Liver (tissue), 9 donors: ENCODE data around the gene HTR4. TPM values are rescaled to one million over a fixed set of nuclear protein-coding genes. Genes with fewer than 3 reads are reported as not detected.
"Not testable (repeated sequence)": the region's sequence is repeated elsewhere in the genome, so short reads cannot be mapped to it uniquely, and the experiment has no call there.

ENCODE experiments used
- DNase-seq: peaks from one replicate; pipeline ENCODE4 v3.0.0-alpha.2; 2017; ENCODE audit warnings: low spot score
- H3K27ac ChIP-seq, 2 donors: one replicate each; pipeline ENCODE4 v1.7.0; 2013; ENCODE audit warnings: inconsistent platforms in 2 of 2, low read length in 2 of 2, control low read depth in 1 of 2, low read depth in 1 of 2, mild to moderate bottlenecking in 1 of 2
- H3K27me3 ChIP-seq, 4 donors: one replicate each; pipeline versions ENCODE4 v1.6.1 to v1.7.0; 2013; ENCODE audit warnings: low read length in 3 of 4, inconsistent platforms in 1 of 4, mild to moderate bottlenecking in 1 of 4, moderate library complexity in 1 of 4; ENCODE audit not compliant: control insufficient read depth in 4 of 4, insufficient read depth in 4 of 4
- H3K36me3 ChIP-seq, 4 donors: one replicate each; pipeline versions ENCODE4 v1.6.1 to v1.7.0; 2013; ENCODE audit warnings: low read length in 3 of 4, mild to moderate bottlenecking in 3 of 4, low read depth in 1 of 4, moderate library complexity in 1 of 4; ENCODE audit not compliant: control insufficient read depth in 4 of 4, insufficient read depth in 3 of 4
- H3K4me1 ChIP-seq, 4 donors: one replicate each; pipeline versions ENCODE4 v1.6.1 to v1.7.0; 2013; ENCODE audit warnings: low read length in 3 of 4, mild to moderate bottlenecking in 3 of 4, moderate library complexity in 1 of 4; ENCODE audit not compliant: control insufficient read depth in 4 of 4, insufficient read depth in 4 of 4
- H3K4me3 ChIP-seq, 3 donors: one replicate each; pipeline versions ENCODE4 v1.6.1 to v1.7.0; 2013; ENCODE audit warnings: low read length in 3 of 3, control low read depth in 1 of 3, low read depth in 1 of 3, mild to moderate bottlenecking in 1 of 3
- H3K9ac ChIP-seq, 2 donors: one replicate each; pipeline ENCODE4 v1.7.0; 2013; ENCODE audit warnings: low read length in 2 of 2, mild to moderate bottlenecking in 2 of 2, moderate library complexity in 2 of 2, control low read depth in 1 of 2, low read depth in 1 of 2
- H3K9me3 ChIP-seq, 4 donors: one replicate each; pipeline versions ENCODE4 v1.6.1 to v1.7.0; 2013; ENCODE audit warnings: low read length in 3 of 4; ENCODE audit not compliant: control insufficient read depth in 4 of 4
- EGR1 ChIP-seq, 2 donors: IDR thresholded peaks; 2 replicates each; pipeline ENCODE4 v1.6.1; 2016 to 2018; ENCODE audit warnings: antibody characterized with exemption in 2 of 2, low read depth in 2 of 2
- FOXA1 ChIP-seq: IDR thresholded peaks from 2 replicates; pipeline ENCODE4 v1.6.1; 2016; ENCODE audit warnings: antibody characterized with exemption
- FOXA2 ChIP-seq: IDR thresholded peaks from 2 replicates; pipeline ENCODE4 v1.6.1; 2016; ENCODE audit warnings: antibody characterized with exemption
- HNF4G ChIP-seq: IDR thresholded peaks from 2 replicates; pipeline ENCODE4 v1.6.1; 2016; ENCODE audit warnings: antibody characterized with exemption
- JUND ChIP-seq, 2 donors: IDR thresholded peaks; 2 replicates each; pipeline ENCODE4 v1.6.1; 2016; ENCODE audit warnings: antibody characterized with exemption in 2 of 2
- NR2F2 ChIP-seq: IDR thresholded peaks from 2 replicates; pipeline ENCODE4 v1.6.1; 2016; ENCODE audit warnings: antibody characterized with exemption
- RAD21 ChIP-seq, 2 donors: IDR thresholded peaks; 2 replicates each; pipeline ENCODE4 v1.6.1; 2016; ENCODE audit warnings: antibody characterized with exemption in 2 of 2, mild to moderate bottlenecking in 2 of 2
- SP1 ChIP-seq: IDR thresholded peaks from 2 replicates; pipeline ENCODE4 v1.6.1; 2018; ENCODE audit warnings: antibody characterized with exemption, mild to moderate bottlenecking
- WGBS: extraction: QIAGEN DNeasy Blood & Tissue Kit; methylation state at CpG from one replicate; pipeline ENCODE4 v1.1.7; 2013; 5-methylcytosine and 5-hydroxymethylcytosine counted together
- polyA plus RNA-seq, 2 donors: library from polyadenylated mRNA; stranded (reverse) in 1 of 2; unstranded in 1 of 2; fragments of 200-250 nt in 1 of 2; fragments of >200 nt in 1 of 2; fragmentation: Nextera tagmentation in 1 of 2; extraction: Ambion mirVana in 1 of 2; gene quantifications; one replicate each; pipeline versions ENCODE4 v1.2.1 to v1.2.3, GENCODE V29; 2013 to 2015
- total RNA-seq, 2 donors: library from RNA; depleted of rRNA; stranded (reverse); fragments of >200 nt; gene quantifications; one replicate each; pipeline ENCODE4 v1.2.3, GENCODE V29; 2014
- TF ChIP-seq, protein P1 (sequence below): IDR thresholded peaks from 2 replicates; pipeline ENCODE4 v1.6.1; 2016; ENCODE audit warnings: antibody characterized with exemption, mild to moderate bottlenecking
- TF ChIP-seq, protein P2 (sequence below): IDR thresholded peaks from 2 replicates; pipeline ENCODE4 v1.6.1; 2016; ENCODE audit warnings: antibody characterized with exemption
- TF ChIP-seq, protein P3 (sequence below): IDR thresholded peaks from 2 replicates; pipeline ENCODE4 v1.6.1; 2016; ENCODE audit warnings: antibody characterized with exemption
- TF ChIP-seq, protein P4 (sequence below): fragments of 150-350 bp; IDR thresholded peaks from 2 replicates; pipeline ENCODE4 v1.5.1; 2017; ENCODE audit warnings: improper control_type of control experiment, low read depth, low read length; ENCODE audit not compliant: missing input control
- donor health status: healthy.
- donor health status: healthy.
- donor health status: healthy.
- donor health status: healthy.
- donor health status: healthy.

Gene HTR4
- total and polyA plus RNA-seq, 4 donors = 0.19 to 2.4 (median 0.98) TPM

DNA sequence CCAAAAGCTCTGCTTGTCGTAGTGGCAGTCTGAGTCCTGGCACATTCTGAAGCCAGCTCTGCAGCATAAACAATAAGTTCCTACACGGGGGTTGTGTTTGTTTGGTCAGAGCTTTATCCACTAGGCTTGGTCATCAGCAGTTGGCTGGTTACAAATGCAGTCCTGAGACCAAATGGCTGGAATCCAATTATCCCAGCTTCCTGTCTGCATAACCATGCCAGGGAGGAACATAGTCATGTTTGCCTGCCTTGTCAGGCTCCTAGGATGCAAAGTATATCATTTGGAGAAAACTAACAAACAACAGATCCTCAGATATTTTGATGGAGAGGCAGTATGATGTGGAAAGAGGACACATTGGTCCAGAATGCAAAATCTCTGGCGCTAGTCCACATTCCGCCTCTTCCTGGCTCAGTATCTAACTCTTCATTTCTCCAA lies 184.8 kb downstream of the HTR4 start (continued):
- TF ChIP-seq, protein P1, sequence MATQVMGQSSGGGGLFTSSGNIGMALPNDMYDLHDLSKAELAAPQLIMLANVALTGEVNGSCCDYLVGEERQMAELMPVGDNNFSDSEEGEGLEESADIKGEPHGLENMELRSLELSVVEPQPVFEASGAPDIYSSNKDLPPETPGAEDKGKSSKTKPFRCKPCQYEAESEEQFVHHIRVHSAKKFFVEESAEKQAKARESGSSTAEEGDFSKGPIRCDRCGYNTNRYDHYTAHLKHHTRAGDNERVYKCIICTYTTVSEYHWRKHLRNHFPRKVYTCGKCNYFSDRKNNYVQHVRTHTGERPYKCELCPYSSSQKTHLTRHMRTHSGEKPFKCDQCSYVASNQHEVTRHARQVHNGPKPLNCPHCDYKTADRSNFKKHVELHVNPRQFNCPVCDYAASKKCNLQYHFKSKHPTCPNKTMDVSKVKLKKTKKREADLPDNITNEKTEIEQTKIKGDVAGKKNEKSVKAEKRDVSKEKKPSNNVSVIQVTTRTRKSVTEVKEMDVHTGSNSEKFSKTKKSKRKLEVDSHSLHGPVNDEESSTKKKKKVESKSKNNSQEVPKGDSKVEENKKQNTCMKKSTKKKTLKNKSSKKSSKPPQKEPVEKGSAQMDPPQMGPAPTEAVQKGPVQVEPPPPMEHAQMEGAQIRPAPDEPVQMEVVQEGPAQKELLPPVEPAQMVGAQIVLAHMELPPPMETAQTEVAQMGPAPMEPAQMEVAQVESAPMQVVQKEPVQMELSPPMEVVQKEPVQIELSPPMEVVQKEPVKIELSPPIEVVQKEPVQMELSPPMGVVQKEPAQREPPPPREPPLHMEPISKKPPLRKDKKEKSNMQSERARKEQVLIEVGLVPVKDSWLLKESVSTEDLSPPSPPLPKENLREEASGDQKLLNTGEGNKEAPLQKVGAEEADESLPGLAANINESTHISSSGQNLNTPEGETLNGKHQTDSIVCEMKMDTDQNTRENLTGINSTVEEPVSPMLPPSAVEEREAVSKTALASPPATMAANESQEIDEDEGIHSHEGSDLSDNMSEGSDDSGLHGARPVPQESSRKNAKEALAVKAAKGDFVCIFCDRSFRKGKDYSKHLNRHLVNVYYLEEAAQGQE = peak; percentile 42
- TF ChIP-seq HNF4G (no peak), JUND (IDR thresholded peaks at IDR 0.05) (peak in 1 of 2 donors; percentile 32), RAD21 (IDR thresholded peaks at IDR 0.05) (peak; percentile 23 to 38)

DNA sequence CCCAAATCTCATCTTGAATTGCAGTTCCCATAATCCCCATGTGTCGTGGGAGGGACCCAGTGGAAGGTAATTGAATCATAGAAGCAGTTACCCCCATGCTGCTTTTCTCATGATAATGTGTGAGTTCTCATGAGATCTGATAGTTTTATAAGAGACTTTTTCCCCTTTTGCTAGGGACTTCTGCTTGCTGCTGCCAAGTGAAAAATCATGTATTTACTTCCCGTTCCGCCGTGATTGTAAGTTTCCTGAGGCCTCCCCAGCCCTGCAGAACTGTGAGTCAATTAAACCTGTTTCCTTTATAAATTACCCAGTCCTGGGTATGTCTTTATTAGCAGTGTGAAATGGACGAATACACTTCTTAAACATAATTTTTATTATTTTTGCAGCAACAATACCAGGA lies 185.6 kb downstream of the HTR4 start:
- H3K27ac ChIP-seq, H3K36me3 ChIP-seq, DNase-seq, H3K27me3 ChIP-seq, H3K9me3 ChIP-seq, H3K4me3 ChIP-seq, H3K9ac ChIP-seq, H3K4me1 ChIP-seq: not testable (repeated sequence)
- WGBS = 89% methylated on average over 5 of the region's 5 CpGs

DNA sequence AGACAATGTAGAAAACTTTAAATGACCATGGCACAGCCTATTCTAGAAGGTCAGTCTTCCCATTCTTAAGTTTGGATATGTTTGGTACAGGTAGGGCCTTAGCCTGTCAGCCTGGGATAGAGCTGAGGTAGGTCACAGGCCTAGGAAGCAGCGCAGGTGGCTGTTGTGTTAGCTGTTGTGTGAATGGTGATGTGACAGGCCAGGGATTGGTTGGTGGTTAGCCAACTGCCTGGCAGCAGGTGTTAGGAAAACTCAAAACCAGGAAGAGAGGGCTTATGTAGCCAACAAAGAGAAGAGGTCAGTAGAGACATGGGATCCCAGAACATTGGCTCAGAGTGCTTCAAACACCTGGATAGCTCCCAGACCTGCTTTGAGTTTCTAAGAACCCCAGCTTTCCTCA lies 186.4 kb downstream of the HTR4 start:
- 96% methylated on average over 1 of the region's 1 CpG for WGBS
- peaks cover 0 to 5% (median under 1%) of the 10 kb centered on the region in 4 donors for H3K4me1 ChIP-seq
- no peaks in the 10 kb centered on the region for H3K9me3 ChIP-seq
- no peaks in the 10 kb centered on the region for H3K36me3 ChIP-seq
- TF ChIP-seq EGR1 (IDR thresholded peaks at IDR 0.05; ENCODE audit: low read depth in 2 of 2) (no peak), SP1 (no peak), JUND (IDR thresholded peaks at IDR 0.05) (no peak), FOXA2 (no peak), FOXA1 (no peak)
- TF ChIP-seq, protein P2, sequence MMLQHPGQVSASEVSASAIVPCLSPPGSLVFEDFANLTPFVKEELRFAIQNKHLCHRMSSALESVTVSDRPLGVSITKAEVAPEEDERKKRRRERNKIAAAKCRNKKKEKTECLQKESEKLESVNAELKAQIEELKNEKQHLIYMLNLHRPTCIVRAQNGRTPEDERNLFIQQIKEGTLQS = no peak
- no peak overlapping the region for H3K4me3 ChIP-seq
- no peak overlapping the region for H3K27ac ChIP-seq
- H3K9ac ChIP-seq = no peak overlapping the region
- H3K27me3 ChIP-seq = no peaks in the 10 kb centered on the region
- no peak for DNase-seq

DNA sequence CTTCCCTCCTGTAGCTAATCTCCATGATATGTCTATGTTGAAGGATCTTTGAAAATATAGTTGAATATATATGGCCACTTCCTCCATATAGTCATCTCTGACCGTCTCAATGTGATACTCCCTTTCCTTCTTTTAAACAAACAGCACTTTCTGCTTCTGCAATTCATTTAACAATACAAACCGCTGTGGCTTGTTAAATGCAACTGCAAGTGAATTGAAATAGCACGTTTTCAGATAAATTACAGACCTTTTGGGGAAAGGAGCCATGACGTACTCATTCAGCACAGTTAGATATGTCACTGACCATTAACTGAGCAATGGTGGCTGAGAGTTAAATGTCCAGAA lies 188.1 kb downstream of the HTR4 start:
- 76% methylated on average over 4 of the region's 4 CpGs for WGBS
- Histone ChIP-seq H3K27ac (no peak overlapping the region), H3K9me3 (no peaks in the 10 kb centered on the region), H3K27me3 (no peaks in the 10 kb centered on the region), H3K4me3 (no peak overlapping the region), H3K9ac (no peak overlapping the region), H3K36me3 (no peaks in the 10 kb centered on the region), H3K4me1 (peaks cover 0 to 5% (median under 1%) of the 10 kb centered on the region in 4 donors)
- no peak for DNase-seq
- TF ChIP-seq HNF4G (no peak), EGR1 (IDR thresholded peaks at IDR 0.05; ENCODE audit: low read depth in 2 of 2) (no peak), FOXA1 (no peak), NR2F2 (no peak), FOXA2 (no peak), SP1 (no peak)
- TF ChIP-seq, protein P1 = no peak
- TF ChIP-seq, protein P3, sequence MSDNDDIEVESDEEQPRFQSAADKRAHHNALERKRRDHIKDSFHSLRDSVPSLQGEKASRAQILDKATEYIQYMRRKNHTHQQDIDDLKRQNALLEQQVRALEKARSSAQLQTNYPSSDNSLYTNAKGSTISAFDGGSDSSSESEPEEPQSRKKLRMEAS = no peak
- TF ChIP-seq, protein P4, sequence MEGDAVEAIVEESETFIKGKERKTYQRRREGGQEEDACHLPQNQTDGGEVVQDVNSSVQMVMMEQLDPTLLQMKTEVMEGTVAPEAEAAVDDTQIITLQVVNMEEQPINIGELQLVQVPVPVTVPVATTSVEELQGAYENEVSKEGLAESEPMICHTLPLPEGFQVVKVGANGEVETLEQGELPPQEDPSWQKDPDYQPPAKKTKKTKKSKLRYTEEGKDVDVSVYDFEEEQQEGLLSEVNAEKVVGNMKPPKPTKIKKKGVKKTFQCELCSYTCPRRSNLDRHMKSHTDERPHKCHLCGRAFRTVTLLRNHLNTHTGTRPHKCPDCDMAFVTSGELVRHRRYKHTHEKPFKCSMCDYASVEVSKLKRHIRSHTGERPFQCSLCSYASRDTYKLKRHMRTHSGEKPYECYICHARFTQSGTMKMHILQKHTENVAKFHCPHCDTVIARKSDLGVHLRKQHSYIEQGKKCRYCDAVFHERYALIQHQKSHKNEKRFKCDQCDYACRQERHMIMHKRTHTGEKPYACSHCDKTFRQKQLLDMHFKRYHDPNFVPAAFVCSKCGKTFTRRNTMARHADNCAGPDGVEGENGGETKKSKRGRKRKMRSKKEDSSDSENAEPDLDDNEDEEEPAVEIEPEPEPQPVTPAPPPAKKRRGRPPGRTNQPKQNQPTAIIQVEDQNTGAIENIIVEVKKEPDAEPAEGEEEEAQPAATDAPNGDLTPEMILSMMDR = no peak
